ENCODE results near the gene TPP2. TPM values are rescaled to one million over a fixed set of nuclear protein-coding genes. Genes with fewer than 3 reads are reported as not detected.

Gene TPP2
- total and polyA plus RNA-seq, 9 of the 15 experiments (the other 6 are each of a cell fraction or from before 2014, with no cell fraction given), result 18.8 to 87.7 (median 55.9) TPM

DNA sequence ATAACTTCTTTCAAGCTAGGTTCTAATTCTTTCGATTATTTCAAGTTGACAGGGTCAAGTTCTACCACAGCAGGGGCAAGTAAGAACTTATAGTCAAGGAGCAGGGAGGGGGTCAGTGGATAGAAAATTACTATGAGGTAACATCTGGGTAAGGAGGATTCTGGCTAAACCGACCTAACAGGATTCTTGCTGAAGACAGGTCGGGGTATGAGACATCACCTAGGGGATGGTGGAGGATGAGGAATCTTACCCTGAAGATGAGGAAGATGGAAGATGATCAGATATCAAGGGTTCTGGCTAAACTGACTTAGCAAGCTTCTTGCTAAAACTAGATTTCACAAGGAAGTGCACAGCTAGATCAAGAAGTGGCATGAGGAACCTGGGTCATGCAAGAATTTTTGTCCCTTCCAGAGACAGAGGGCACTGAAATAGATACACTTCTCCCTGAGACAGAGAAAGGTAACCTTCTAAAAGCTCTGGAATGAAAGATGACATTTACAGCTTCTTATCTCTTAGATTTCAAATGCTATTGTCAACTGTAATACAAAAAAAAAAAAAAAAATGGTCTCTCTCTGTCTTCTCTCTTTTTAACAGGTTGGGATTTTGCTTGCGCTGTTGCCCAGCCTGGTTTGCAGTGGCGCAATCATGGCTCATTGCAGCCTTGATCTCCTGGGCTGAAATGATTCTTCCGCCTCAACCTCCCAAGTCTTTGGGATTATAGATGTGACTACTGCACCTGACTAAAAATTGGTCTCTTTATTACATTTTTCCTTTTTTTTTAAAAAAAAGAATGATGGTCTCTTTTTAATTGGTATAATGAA, 107.7 kb downstream of the TPP2 start:
- in situ Hi-C loops (cut with MboI) (loop anchor here (10.0 kb wide), 1 partner anchor 120 kb away; no protein-coding TSS in a partner anchor), intact Hi-C loops (cut with micrococcal nuclease) (no loop called here)
- 2% methylated on average over 5 of the region's 6 CpGs for WGBS (ENCODE audit: insufficient coverage, low coverage, missing lambda C conversion rate)
- no peaks in the 10 kb centered on the region for H3K79me2 ChIP-seq (ENCODE audit: control insufficient read depth, insufficient read depth, low read length)
- H2AFZ ChIP-seq (ENCODE audit: low read depth, low read length), result no peak overlapping the region
- H3K4me1 ChIP-seq (replicated peaks in 1 of 2; ENCODE audit: control insufficient read depth in 2 of 2, insufficient read depth in 2 of 2, low read length in 2 of 2), result no peaks in the 10 kb centered on the region
- H3K27me3 ChIP-seq (ENCODE audit: control insufficient read depth in 2 of 2, insufficient read depth in 2 of 2, low read length in 2 of 2), result no peaks in the 10 kb centered on the region; a peak in 2 of 5 replicates
- DNase-seq (ENCODE audit: extremely low read depth in 1 of 4, low spot score in 3 of 4), result no peak
- H3K27ac ChIP-seq (ENCODE audit: extremely low read depth, low read depth, low read length), result no peak overlapping the region
- ChIA-PET POLR2A (no interaction called here), CTCF (ENCODE audit: low intra/inter-chr PET ratio) (no interaction called here)
- H4K20me1 ChIP-seq (replicated peaks; ENCODE audit: control insufficient read depth, insufficient read depth, low read length), result no peaks in the 10 kb centered on the region
- no peak overlapping the region for H3K4me2 ChIP-seq (ENCODE audit: insufficient read depth, low read length)
- no peaks in the 10 kb centered on the region for H3K36me3 ChIP-seq (ENCODE audit: control insufficient read depth, insufficient read depth, low read length)
- no peak overlapping the region for H3K4me3 ChIP-seq
- no peak for TF ChIP-seq ZNF583 (CRISPR knock-in tag; IDR thresholded peaks at IDR 0.05)
- no peak for TF ChIP-seq C11orf30 (IDR thresholded peaks at IDR 0.05; ENCODE audit: low read depth)
- TF ChIP-seq RBM22 (IDR thresholded peaks at IDR 0.05; ENCODE audit: low read depth, low read length, poor library complexity, severe bottlenecking), result no peak
- no peak for TF ChIP-seq HMG20B (CRISPR knock-in tag; IDR thresholded peaks at IDR 0.05)
- H3K9ac ChIP-seq (ENCODE audit: insufficient read depth in 1 of 2, low read depth in 2 of 2, low read length in 2 of 2), result no peak overlapping the region
- no peaks in the 10 kb centered on the region for H3K9me1 ChIP-seq (ENCODE audit: control insufficient read depth, insufficient read depth, low read length)
- H3K9me3 ChIP-seq (replicated peaks; ENCODE audit: control insufficient read depth, insufficient read depth, low read depth, low read length), result no peaks in the 10 kb centered on the region
- no TSS peak for BruUV-seq (replicated peaks)
- FAIRE-seq, result no peak
- ATAC-seq, result no peak

DNA sequence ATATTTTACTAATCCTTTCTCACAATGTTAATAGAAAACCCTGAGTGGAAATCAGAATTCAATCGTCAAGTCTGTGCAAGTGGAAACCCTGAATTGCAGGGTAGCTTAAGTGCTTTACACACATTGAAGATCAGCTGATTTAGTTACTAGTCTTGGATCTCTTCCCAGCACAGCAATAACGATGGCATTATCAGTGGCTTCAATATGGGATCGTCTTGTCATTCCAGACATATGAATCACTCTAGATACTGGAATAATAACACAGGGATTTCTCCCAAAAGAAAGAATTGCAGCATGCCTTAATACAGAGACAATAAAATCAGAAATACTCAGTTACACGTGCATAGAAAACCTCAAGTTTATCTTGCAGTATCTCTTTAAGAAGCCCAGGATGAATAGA, 110.7 kb downstream of the TPP2 start:
- in situ Hi-C loops (cut with MboI), result loop anchor here (10.0 kb wide), 1 partner anchor 123 kb away; no protein-coding TSS in a partner anchor
- Histone ChIP-seq H3K9me3 (replicated peaks; ENCODE audit: control insufficient read depth, insufficient read depth, low read depth, low read length) (no peaks in the 10 kb centered on the region), H2AFZ (ENCODE audit: low read depth, low read length) (no peak overlapping the region), H3K27me3 (ENCODE audit: control insufficient read depth in 2 of 2, insufficient read depth in 2 of 2, low read length in 2 of 2) (no peaks in the 10 kb centered on the region; a peak in 1 of 5 replicates), H3K36me3 (ENCODE audit: control insufficient read depth, insufficient read depth, low read length) (no peaks in the 10 kb centered on the region), H3K9me1 (ENCODE audit: control insufficient read depth, insufficient read depth, low read length) (no peaks in the 10 kb centered on the region), H3K4me1 (replicated peaks in 1 of 2; ENCODE audit: control insufficient read depth in 2 of 2, insufficient read depth in 2 of 2, low read length in 2 of 2) (no peaks in the 10 kb centered on the region), H3K79me2 (ENCODE audit: control insufficient read depth, insufficient read depth, low read length) (no peaks in the 10 kb centered on the region), H3K9ac (ENCODE audit: insufficient read depth in 1 of 2, low read depth in 2 of 2, low read length in 2 of 2) (no peak overlapping the region), H3K4me2 (ENCODE audit: insufficient read depth, low read length) (no peak overlapping the region), H3K4me3 (no peak overlapping the region), H3K27ac (ENCODE audit: extremely low read depth, low read depth, low read length) (no peak overlapping the region), H4K20me1 (replicated peaks; ENCODE audit: control insufficient read depth, insufficient read depth, low read length) (no peaks in the 10 kb centered on the region)
- ATAC-seq (no peak), DNase-seq (ENCODE audit: extremely low read depth in 1 of 4, low spot score in 3 of 4) (no peak), FAIRE-seq (no peak)
- WGBS (ENCODE audit: insufficient coverage, low coverage, missing lambda C conversion rate), result 0% methylated on average over 4 of the region's 4 CpGs
- intact Hi-C loops (cut with micrococcal nuclease), result no loop called here
- ChIA-PET CTCF (ENCODE audit: low intra/inter-chr PET ratio) (no interaction called here), POLR2A (no interaction called here)
- no TSS peak for BruUV-seq (replicated peaks)
- peak; percentile 56 for TF ChIP-seq FOSL1 (tag; conservative IDR thresholded peaks at IDR 0.05)
- TF ChIP-seq SMARCC2 (IDR thresholded peaks at IDR 0.05; ENCODE audit: low read depth), result no peak

Data from K562 (cell line).